Motor neuron (in vitro differentiated cells): ENCODE results near the gene HERC6. TPM values are rescaled to one million over a fixed set of nuclear protein-coding genes. Genes with fewer than 3 reads are reported as not detected.
"Not testable (repeated sequence)": the region's sequence is repeated elsewhere in the genome, so short reads cannot be mapped to it uniquely, and the experiment has no call there.

Experiments used
- ATAC-seq, 8 experiments: fragments of 200-7000 bp; cut with Tn5 transposase; replicated peaks in 6 of 8; 2 replicates each; pipeline ENCODE4 v1.8.0; 2021; ENCODE audit warnings: mild to moderate bottlenecking in 8 of 8, moderate library complexity in 8 of 8
- H3K27ac ChIP-seq, 2 donors: fragments of 250-450 bp; sonication (Bioruptor Pico); 2 replicates each; pipeline ENCODE4 v1.9.0; 2021; ENCODE audit warnings: antibody characterized with exemption in 2 of 2, mild to moderate bottlenecking in 2 of 2, moderate library complexity in 1 of 2
- H3K4me1 ChIP-seq, 2 donors: fragments of 250-450 bp; sonication (Bioruptor Pico); replicated peaks in 1 of 2; 2 replicates each; pipeline ENCODE4 v1.6.1; 2021; ENCODE audit warnings: antibody characterized with exemption in 2 of 2, mild to moderate bottlenecking in 2 of 2, moderate library complexity in 1 of 2
- H3K4me3 ChIP-seq, 5 donors: fragments of 250-450 bp; sonication (Bioruptor Pico); 2 replicates each; pipeline ENCODE4 v1.9.0; 2021; ENCODE audit warnings: antibody characterized with exemption in 5 of 5, mild to moderate bottlenecking in 5 of 5, moderate library complexity in 4 of 5
- WGBS, 10 experiments: fragments of 450-650 bp; shearing (Covaris generic); methylation state at CpG; one replicate each; pipeline ENCODE4 v1.0.0; 2022; 5-methylcytosine and 5-hydroxymethylcytosine counted together
- in situ Hi-C, 9 experiments: fragments of 400-800 bp; cut with MboI; loops; one replicate each; pipeline ENCODE4 v1.15.0; 2021; ENCODE audit warnings: low sequenced_read_pairs in 9 of 9, low pct_unique_long_range_greater_than_20kb in 2 of 9; ENCODE audit not compliant: unreplicated experiment in 9 of 9
- total RNA-seq, 8 experiments: library from RNA; unstranded; fragments of 300-600 nt; gene quantifications; 2 replicates each; pipeline versions ENCODE4 v1.2.3 to v1.2.4, GENCODE V29; 2022

Gene HERC6
- total RNA-seq, 8 experiments from 2014 or later: 0.38 to 32.4 (median 2.5) TPM

GRCh38 chr4:88409206-88409605, 30.6 kb downstream of the HERC6 start:
- H3K4me3 ChIP-seq: no peak overlapping the region
- ATAC-seq: no peak
- in situ Hi-C loops: no loop called here
- WGBS, 10 experiments: 50 to 100% (median 65%) methylated on average over 1 to 2 of the region's 2 CpGs; no CpG with 5 or more reads in 3 of the 10 experiments
- no peak overlapping the region for H3K27ac ChIP-seq
- H3K4me1 ChIP-seq: no peaks in the 10 kb centered on the region

GRCh38 chr4:88409789-88410188, 31.1 kb downstream of the HERC6 start:
- in situ Hi-C loops: no loop called here
- H3K4me1 ChIP-seq: no peaks in the 10 kb centered on the region
- ATAC-seq: no peak
- H3K4me3 ChIP-seq: no peak overlapping the region
- WGBS, 10 experiments: 100% methylated on average over 1 of the region's 1 CpG; no CpG with 5 or more reads in 8 of the 10 experiments
- no peak overlapping the region for H3K27ac ChIP-seq

- Histone ChIP-seq H3K4me1 (no peaks in the 10 kb centered on the region), H3K4me3 (no peak overlapping the region), H3K27ac (no peak overlapping the region)
- no peak for ATAC-seq
- in situ Hi-C loops: no loop called here
- WGBS, 10 experiments: 63 to 100% (median 83%) methylated on average over 2 to 3 of the region's 3 CpGs; no CpG with 5 or more reads in 3 of the 10 experiments
Observed at GRCh38 chr4:88411491-88412096, 32.9 kb downstream of the HERC6 start.

GRCh38 chr4:88413801-88414200, 35.1 kb downstream of the HERC6 start:
- ATAC-seq: no peak
- in situ Hi-C loops: no loop called here

GRCh38 chr4:88414755-88415154, 36.1 kb downstream of the HERC6 start:
- no peak for ATAC-seq
- in situ Hi-C loops: no loop called here
- 76 to 100% (median 81%) methylated on average over 1 to 3 of the region's 4 CpGs; no CpG with 5 or more reads in 3 of the 10 experiments for WGBS, 10 experiments
- no peak overlapping the region for H3K4me3 ChIP-seq
- no peaks in the 10 kb centered on the region for H3K4me1 ChIP-seq
- no peak overlapping the region for H3K27ac ChIP-seq

More at GRCh38 chr4:88413801-88414200, 35.1 kb downstream of the HERC6 start:
- WGBS, 10 experiments: 0 to 100% (median 25%) methylated on average over 1 of the region's 1 CpG; no CpG with 5 or more reads in 3 of the 10 experiments
- no peak overlapping the region for H3K4me3 ChIP-seq
- H3K4me1 ChIP-seq: no peaks in the 10 kb centered on the region
- H3K27ac ChIP-seq: no peak overlapping the region

GRCh38 chr4:88415982-88416381, 37.3 kb downstream of the HERC6 start:
- in situ Hi-C loops: no loop called here
- no peak for ATAC-seq
- WGBS, 10 experiments: 51 to 100% (median 92%) methylated on average over 1 to 2 of the region's 2 CpGs; no CpG with 5 or more reads in 1 of the 10 experiments
- Histone ChIP-seq H3K4me1 (no peaks in the 10 kb centered on the region), H3K27ac (no peak overlapping the region), H3K4me3 (no peak overlapping the region)

GRCh38 chr4:88418411-88418810, 39.8 kb downstream of the HERC6 start:
- ATAC-seq: no peak
- Histone ChIP-seq H3K27ac (no peak overlapping the region), H3K4me3 (no peak overlapping the region), H3K4me1 (no peaks in the 10 kb centered on the region)
- WGBS, 10 experiments: 66 to 100% (median 75%) methylated on average over 1 to 3 of the region's 3 CpGs; no CpG with 5 or more reads in 7 of the 10 experiments
- in situ Hi-C loops: no loop called here

- 46 to 100% (median 80%) methylated on average over 1 to 5 of the region's 5 CpGs for WGBS, 10 experiments
- no peak overlapping the region for H3K27ac ChIP-seq
- H3K4me1 ChIP-seq: no peaks in the 10 kb centered on the region
- H3K4me3 ChIP-seq: no peak overlapping the region
- ATAC-seq: no peak
- in situ Hi-C loops: no loop called here
Observed at GRCh38 chr4:88419874-88420273, 41.2 kb downstream of the HERC6 start.

GRCh38 chr4:88420844-88421243, 42.2 kb downstream of the HERC6 start:
- Histone ChIP-seq H3K27ac (no peak overlapping the region), H3K4me3 (no peak overlapping the region), H3K4me1 (no peaks in the 10 kb centered on the region)
- 83 to 100% (median 92%) methylated on average over 1 of the region's 1 CpG; no CpG with 5 or more reads in 3 of the 10 experiments for WGBS, 10 experiments
- ATAC-seq: peak in 2 of 8 experiments; percentile 57 to 62
- in situ Hi-C loops: no loop called here

- 26 to 85% (median 62%) methylated on average over 1 to 2 of the region's 2 CpGs for WGBS, 10 experiments
- Histone ChIP-seq H3K4me3 (no peak overlapping the region), H3K27ac (no peak overlapping the region), H3K4me1 (no peaks in the 10 kb centered on the region)
- no peak for ATAC-seq
- in situ Hi-C loops: no loop called here
Observed at GRCh38 chr4:88422403-88422802, 43.8 kb downstream of the HERC6 start.

- WGBS, 10 experiments: 40 to 100% (median 100%) methylated on average over 1 of the region's 1 CpG; no CpG with 5 or more reads in 3 of the 10 experiments
- ATAC-seq: no peak
- in situ Hi-C loops: no loop called here
- Histone ChIP-seq H3K27ac (no peak overlapping the region), H3K4me3 (no peak overlapping the region), H3K4me1 (no peaks in the 10 kb centered on the region)
Observed at GRCh38 chr4:88429401-88429800, 50.7 kb downstream of the HERC6 start.

GRCh38 chr4:88435987-88436693, 57.5 kb downstream of the HERC6 start:
- no peak overlapping the region for H3K27ac ChIP-seq
- in situ Hi-C loops: no loop called here
- H3K4me1 ChIP-seq: no peaks in the 10 kb centered on the region
- ATAC-seq: peak in 3 of 8 experiments; percentile 81 to 88 (median 88)
- H3K4me3 ChIP-seq: no peak overlapping the region
- WGBS, 10 experiments: 60% methylated on average over 1 of the region's 1 CpG; no CpG with 5 or more reads in 9 of the 10 experiments

- 79 to 100% (median 93%) methylated on average over 1 to 4 of the region's 4 CpGs; no CpG with 5 or more reads in 3 of the 10 experiments for WGBS, 10 experiments
- H3K4me3 ChIP-seq, H3K4me1 ChIP-seq, in situ Hi-C loops, H3K27ac ChIP-seq, ATAC-seq: not testable (repeated sequence)
Observed at GRCh38 chr4:88437873-88438272, 59.2 kb downstream of the HERC6 start.
